ENCODE data around the gene FOXK1.

FOXK1 gene

DNA sequence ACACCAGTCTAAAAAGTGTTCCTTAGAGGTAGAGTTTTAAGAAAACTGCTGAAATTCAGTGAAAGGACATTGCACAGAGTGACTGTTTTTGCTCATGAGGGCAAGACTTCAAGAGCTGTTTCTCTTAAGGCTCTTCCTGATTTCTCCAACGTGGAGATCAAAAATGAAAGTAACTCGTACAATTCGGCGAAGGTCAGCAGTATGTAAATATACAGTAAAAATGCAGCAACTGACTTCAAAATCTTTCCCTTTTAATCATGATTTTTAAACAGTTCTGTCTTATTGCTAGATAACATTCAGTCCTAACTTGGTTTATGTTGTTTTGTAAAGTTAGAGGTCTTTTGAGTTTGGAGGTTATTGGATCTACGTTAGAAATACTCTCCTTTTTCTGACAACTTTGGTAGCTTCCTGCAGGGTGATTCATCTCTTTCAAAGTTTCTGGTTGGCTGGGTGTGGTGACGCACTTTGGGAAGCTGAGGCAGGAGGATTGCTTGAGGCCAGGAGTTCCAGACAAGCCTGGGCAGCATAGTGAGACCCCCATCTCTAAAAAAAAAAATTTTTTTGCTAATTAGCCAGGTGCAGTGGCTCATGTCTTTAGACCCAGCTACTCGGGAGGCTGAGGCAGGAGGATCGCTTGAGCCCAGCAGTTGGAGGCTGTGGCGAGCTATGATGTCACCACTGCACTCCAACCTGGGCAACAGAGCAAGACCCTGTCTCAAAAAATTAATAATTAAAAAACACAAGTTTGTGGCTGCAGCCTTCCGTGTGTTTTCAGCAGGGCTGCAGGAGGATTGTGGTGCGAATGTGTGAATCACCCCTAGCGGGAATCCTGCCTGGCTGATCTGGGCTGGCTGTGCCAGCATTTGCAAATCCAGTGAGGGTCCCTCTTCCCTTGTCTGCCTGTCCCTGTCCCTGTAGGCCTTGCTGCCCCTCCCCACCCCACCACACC is 64.2 kb downstream of the FOXK1 start:
- DNase-seq, result no peak

DNA sequence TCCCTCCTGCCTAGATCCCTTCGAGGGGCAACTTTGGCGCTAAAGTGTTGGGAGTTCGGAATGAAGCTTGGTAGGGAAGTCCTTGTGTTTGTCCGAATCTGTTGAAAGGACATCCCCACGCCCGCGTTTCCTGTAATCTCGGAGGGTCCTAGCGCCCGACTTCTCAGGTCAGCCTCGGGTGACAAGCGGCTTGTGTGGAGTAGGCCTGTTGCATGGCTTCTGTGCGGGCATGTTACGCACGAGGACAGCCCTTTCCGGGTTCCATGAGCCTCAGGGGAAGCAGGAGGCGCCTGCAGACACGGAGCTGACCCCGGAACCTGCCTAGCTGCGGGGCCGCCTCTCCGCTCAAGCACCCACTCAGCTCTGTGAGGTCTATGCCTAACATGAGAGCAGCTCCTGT is 64.9 kb downstream of the FOXK1 start:
- DNase-seq, result no peak

DNA sequence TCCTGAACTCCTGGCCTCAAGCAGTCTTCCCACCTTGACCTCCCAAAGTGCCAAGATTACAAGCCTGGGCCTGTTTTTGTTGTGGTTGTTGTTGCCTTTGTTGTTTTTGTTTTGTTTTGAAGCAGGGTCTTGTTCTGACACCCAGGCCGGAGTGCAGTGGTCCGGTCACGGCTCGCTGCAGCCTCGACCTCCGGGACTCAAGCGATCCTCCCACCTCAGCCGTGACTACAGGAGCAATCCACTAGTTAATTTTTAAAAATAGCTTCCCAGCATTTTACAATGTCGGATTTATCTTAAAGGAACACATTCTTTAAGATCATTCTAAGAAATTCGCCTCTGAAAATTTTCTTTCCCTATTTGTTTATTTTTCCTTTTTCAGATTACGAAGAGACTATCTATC is 65.7 kb downstream of the FOXK1 start:
- DNase-seq, result no peak

DNA sequence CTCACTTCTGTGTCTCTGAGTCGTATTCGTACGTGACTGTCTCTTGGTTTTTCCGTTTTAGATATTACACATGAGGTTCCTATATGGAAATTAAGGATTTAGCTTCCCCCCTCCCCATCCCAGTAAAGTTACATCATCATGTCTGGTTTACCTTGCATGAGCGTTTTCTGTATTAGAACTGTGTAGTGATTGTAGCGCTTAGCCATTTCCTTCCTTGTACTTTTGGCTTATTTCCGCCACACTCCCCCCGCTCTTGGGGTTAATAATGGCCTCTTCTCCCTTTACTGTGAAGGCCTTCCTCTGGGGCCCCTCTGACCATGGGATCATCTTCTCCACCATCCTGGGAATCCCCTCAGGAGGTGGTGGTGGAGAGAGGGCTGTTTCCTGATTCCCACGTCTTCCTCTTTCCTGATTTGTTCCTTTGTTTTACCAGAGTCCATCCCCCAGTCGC is 66.2 kb downstream of the FOXK1 start:
- no peak for DNase-seq

DNA sequence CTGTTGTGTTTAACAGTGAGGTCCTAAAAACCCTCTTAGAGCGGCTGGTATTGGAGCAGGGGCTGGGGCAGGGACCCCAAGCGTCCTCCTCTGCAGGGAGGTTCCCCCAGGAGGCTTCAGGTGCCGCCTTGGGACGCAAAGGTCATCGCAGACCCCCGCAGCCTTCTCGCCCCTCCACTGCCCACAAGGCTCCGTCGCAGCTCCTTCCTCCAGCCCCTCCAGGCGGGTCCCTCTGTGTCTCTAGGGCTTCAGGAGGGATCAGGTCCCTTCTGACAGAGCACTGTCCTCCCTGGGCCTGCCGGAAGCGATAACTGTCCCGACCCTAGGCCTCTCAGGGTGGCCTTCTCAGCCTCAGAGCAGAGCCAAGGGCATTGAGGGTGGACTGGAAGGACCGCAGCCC is 67.3 kb downstream of the FOXK1 start:
- DNase-seq, result no peak

DNA sequence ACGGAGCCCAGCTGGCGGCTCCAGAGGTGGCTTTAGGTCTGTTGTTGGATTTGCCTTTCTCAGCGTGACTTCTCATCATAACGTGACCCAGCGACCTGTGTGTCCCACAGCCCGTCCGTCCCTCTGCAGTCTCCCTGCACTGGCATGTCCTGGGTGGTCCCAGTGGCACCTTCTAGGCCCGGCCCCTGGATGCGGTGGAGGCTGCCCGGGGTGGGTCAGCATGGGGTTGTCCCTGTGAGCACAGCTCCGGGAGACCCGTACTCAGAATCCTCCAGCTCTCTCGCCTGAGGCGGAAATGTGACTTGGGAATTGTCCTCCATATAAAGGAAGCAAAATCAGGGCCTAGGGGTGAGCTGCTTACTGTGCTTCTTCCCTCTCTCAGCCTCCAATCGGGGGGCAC is 67.7 kb downstream of the FOXK1 start:
- DNase-seq, result no peak

DNA sequence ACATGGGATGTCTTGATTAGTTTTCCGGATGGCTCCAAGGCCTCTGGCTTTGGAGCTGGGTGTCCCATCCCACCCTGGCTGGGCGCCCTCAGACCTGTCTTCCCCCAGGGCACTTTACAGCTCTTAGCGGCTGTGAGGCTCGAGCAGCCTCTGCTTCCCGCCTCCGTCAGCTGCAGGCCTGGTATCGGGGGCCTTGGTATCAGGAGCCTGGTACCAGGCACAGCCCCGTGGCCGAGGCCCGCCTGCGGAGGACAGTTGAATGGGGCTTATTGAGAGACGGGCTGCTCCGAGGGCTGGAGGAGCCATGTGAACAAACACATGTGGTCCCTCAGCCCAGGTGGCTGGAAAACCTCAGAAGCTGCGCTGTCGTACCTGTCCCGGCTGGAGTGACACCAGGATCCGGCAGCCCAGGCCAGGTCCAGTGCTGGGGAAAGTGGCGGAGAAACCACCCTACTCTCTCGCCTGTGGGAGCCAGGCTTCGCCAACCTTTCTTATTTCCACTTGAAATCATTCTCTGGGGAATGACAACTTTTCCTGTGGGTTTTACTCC is 69.4 kb downstream of the FOXK1 start:
- DNase-seq, result no peak

DNA sequence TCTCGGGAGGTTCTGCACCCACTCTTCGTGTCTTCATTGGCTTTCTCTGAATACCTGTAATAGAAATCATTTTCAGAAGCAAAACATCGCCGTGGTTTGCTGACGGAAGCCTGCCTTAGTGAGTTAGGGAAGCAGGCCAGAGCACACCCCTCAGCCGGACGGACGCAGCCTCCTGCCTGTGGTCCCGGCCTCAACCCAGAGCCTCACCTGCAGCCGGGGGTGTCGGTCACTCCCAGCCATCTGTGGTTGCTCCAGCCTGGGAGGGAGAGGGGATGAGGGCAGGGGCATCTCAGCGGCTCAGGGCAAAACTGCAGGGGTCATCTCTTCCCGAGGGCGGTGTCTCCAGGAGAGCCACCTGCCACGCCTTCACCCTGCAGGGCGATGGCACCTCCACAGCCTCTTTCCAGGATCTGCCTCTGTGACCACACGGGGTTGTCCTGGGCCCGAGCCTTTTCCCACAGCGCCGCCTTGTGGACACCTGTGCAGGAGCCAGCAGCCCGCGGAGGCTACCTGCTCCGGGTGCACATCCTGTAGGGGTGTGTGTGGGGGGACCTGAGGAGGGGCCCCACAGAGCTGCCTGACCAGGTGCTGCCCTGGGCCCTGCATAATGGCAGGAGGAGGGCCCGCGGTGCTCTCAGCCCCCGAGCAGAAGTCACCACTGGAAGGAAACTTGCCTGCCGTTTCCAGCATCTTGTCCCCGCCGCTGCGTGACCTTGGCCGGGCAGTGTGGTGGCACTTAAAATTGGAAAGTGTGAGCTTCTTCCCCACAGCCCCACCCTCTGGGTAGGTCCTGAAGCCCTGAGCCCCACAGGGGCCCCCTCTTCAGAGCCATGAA is 71.7 kb downstream of the FOXK1 start:
- DNase-seq, result peak; percentile 69

DNA sequence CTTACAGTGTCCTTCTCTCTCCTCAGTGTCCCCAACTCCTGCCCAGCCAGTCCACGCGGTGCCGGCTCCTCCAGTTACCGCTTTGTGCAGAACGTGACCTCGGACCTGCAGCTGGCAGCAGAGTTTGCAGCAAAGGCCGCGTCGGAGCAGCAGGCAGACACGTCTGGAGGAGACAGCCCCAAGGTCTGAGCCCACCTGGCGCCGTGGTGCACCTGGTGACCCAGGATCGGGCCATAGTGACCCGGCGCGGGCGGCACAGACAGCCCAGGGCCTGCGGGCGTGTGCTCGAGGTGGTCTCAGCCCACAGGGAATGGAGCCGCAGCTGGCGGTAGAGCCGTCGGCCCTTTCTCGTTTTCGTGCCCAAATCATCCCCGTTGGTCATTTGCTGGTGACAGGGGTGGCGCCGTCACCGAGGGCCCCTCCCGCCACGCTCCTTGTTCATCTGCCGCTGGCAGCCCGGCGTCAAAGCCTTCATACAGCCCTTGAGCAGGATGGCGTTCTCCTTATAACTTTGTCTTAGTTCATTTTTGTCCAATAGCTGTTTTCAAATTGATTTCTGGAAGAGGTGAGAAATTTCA is 72.4 kb downstream of the FOXK1 start:
- no peak for DNase-seq

DNA sequence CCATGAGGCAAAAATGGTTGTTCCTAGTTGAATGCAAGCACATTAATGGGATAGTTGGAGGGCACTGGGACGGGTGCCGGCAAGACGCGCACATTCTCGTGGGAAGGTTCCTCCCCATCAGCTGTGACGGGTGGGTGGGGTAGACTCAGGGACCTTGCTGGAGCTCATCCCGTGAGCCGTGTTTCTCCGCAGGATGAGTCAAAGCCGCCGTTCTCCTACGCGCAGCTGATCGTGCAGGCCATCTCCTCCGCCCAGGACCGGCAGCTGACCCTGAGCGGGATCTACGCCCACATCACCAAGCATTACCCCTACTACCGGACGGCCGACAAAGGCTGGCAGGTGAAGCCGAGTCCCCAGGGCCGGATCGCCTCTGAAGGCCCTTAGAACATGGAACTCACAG is 73.0 kb downstream of the FOXK1 start:
- DNase-seq, result no peak

DNA sequence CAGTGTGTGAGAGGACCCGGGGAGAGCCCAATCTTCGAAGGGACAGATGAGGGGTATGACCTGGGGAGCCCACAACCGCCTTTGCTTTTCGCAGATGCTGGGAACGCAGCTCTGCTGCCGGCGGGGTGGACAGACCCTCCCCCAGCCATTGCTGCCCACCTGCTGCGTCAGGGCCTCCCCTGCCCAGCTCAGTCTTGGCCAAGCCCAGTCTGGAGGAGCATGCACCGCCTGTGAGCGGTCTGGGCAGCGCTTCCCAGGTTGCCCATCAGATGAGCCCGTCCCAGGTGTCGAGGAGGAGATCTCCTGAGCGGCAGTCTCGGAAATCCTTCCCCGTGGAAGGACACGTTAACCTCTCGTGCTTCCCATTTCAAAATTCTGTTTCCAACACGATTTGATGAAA is 76.0 kb downstream of the FOXK1 start:
- no peak for DNase-seq

DNA sequence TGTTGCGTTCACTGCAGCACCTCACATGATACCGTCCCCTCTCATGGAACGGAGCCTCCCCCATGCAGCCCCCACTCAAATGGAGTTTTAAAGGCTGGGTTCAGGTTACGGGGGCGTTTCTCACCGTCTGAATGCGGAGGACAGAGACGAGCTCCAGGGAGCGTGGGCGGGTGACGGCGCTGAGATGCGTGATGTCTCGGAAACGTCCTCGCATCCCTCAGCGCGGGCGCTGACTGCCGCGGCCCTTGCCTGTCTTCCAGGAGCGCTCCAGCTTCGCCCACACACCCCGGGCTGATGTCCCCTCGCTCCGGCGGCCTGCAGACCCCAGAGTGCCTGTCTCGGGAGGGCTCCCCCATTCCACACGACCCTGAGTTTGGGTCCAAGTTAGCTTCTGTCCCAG is 76.7 kb downstream of the FOXK1 start:
- DNase-seq, result no peak

DNA sequence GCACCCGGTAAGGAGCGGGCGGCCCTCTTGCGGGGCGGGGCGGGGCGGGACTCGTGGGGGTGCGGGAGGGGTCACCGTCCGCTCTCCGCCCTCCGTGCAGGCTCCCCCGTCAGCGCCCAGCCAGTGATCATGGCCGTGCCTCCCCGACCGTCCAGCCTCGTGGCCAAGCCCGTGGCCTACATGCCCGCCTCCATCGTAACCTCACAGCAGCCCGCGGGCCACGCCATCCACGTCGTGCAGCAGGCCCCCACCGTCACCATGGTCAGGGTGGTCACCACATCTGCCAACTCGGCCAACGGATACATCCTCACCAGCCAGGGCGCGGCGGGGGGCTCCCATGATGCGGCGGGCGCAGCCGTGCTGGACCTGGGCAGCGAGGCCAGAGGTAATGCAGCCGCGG is 77.1 kb downstream of the FOXK1 start:
- DNase-seq, result no peak

DNA sequence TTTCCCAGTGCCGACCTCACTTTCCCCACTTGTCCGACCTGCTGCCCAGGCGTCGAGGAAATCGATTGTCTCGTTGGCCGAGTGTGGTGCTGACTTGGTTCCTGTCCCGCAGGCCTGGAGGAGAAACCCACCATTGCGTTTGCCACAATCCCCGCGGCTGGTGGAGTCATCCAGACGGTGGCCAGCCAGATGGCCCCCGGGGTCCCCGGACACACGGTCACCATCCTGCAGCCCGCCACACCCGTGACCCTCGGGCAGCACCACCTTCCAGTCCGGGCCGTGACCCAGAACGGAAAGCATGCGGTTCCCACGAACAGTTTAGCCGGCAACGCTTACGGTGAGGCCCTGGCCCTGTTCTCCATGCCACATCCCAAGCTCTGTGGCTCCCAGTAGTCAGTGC is 78.9 kb downstream of the FOXK1 start:
- no peak for DNase-seq

DNA sequence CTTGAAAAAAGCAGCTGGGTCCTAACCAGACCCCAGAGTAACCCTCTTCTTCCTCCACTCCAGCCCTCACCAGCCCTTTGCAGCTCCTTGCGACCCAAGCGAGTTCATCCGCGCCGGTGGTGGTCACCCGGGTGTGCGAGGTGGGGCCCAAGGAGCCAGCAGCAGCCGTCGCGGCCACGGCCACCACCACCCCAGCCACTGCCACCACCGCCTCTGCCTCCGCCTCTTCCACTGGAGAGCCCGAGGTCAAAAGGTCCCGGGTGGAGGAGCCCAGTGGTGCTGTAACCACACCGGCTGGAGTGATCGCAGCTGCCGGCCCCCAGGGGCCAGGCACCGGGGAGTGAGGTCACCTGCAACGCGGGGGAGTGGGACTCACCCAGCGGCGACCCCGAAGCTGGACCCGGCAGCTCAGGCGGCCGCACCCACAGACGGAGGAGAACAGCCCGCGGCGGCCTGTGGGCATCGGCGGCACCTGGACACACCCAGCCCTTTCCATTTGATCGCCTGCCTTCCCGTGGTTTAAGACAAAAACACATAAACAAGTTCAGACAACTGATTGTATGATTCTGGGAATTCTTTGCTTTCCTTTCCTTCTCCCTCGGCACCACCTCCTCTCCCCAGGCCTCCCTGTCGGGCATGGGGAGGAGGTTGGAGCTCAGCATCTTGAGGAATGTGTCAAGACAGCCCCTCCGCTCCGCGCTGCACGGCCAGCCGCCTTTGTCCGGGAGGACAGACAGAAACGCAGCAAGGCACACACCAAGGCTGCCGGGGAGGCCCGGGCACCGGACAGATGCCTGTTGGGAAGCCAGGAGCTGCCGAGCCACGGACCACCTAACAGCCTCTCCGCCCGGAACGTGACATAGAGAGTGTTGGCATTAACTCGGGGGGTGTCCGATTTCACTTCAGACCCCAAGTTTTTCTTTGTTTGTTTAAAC is 80.3 kb downstream of the FOXK1 start:
- DNase-seq, result no peak

DNA sequence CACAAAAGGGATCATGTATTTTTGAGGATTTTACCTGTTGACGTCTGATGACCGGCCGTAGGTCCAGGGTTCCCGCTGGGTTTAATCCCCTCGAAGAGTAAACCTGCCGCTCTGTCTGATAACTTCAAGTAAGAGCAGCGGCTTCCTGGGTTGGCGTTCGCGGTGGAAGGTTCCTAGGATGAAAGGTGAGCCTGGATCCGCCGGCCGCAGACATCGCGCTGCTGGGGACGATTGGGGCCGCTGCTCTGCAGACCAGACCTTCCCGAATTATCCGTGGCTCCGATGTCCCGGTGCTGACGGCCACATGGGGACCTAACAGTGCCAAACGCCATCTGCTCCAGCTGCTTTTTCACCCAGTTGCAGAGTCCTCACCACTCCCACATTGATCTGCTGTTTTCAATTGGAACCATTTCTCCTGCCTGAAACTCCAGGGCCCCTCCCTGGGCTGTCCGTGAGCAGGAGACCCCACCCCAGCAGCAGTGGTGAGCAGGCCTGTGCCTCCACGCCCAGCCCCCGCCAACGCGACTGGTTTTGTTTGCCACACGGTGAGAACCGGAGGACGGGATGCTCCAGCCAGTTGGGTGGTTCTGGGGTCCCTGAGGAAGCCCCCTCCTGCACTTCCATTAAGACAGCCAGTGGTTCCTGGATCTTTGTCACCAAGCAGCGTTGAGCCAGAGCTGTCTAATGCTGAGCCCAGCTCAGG is 81.1 kb downstream of the FOXK1 start:
- DNase-seq, result no peak

DNA sequence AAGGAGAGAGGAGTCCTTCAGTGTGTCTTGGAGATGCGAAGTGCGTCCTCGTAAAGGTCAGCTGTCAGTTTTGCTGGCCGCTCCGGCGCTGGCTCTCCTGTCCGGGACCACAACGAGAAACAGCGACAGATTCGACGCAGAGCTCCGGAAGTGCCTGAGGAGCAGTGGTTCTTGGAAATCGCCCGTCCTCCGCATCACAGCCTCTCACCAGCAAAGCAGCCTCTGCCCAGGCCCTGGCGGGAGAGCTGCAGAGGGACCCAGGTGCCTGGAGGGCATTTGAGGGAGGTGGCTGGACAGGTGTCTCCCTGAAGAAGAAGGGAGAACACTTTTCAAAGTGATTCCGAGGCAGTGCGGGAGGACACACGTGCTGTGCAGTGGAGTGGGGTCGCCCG is 81.7 kb downstream of the FOXK1 start:
- DNase-seq, result no peak

DNA sequence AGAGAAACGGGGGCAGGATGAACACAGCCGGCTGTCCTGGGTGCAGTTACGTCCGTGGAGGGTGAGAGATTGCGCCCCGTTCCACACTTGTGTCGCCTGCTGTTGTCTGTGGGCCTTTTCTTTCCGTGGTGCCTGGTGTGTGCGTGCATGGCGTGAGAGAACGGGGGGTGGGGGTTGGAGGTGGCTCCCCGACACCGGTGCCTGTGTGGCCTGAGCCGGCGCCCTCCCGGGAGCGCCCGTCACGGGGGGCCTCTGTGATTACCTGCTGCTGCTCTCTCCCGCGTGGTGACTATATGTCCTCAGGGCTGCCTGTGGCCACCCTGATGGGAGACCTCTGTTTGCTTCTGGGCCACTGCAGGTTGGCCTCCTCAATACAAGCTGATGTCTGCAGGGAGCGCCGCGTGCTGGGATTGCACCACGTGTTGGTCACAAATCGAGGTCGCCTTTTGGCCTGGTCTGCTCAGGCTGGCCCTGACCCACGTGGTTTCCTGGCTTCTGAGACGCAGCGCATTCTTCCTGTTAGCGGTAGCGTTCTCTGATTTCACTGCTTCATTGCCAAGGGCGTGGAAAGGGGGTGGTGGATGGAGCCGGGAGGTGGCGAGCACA is 82.4 kb downstream of the FOXK1 start:
- DNase-seq, result no peak

DNA sequence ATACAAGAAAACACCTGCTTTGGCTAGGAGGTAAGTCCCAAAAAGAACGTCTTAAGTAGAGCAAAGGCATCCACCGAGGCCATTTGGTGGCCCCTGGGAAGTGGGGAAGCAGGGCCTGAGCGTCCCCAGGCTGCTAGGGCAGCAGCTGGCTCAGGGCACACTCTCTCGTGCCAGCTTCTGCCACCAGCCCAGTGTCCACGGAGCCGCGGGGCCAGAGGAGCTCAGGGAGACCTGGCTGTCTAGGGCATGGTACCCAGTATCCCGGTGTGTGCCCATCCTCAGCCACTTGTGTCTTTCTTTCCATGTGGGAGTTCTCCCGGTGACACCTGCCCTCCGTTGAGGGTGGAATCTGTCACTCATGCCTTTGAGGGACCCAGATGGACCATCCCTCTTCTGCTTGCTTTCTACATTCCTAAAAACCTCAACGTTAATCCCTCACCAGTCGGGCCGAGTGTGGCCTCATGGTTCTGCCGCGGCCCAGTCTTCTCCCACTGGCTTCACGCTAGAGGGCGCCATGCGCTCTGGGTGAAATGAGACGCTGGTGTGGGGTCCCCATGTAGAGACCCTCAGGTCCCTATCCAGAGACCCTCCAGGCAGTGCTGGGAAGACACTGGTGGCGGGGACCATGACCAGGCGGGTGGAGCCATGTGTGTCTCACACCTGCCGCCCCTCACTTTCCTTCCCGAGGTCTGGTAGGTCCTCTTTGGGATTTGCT is 83.8 kb downstream of the FOXK1 start:
- peak; percentile 30 for DNase-seq

Measured in NCI-H82 (cell line).